Measurements from ENCODE around the gene PPM1N. TPM values are rescaled to one million over a fixed set of nuclear protein-coding genes. Genes with fewer than 3 reads are reported as not detected.

Gene PPM1N, protein sequence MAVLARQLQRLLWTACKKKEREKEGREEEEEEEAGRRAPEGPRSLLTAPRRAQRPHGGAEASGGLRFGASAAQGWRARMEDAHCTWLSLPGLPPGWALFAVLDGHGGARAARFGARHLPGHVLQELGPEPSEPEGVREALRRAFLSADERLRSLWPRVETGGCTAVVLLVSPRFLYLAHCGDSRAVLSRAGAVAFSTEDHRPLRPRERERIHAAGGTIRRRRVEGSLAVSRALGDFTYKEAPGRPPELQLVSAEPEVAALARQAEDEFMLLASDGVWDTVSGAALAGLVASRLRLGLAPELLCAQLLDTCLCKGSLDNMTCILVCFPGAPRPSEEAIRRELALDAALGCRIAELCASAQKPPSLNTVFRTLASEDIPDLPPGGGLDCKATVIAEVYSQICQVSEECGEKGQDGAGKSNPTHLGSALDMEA
- 1 to 10 TPM in 1 of 5 donors, under 1 TPM in 1, not detected in 3; 0.92 to 1.6 TPM for total RNA-seq
- polyA plus RNA-seq: 1 to 10 TPM; 1.9 to 5.2 (median 4.9) TPM
- long read RNA-seq, donor 1: 0 reads
- long read RNA-seq, donor 2, partial matches to known transcripts: 0 of 1 reads
- long read RNA-seq, donor 2, other reads (novel, unspliced or antisense): 0 of 1 reads
- long read RNA-seq, donor 3, partial matches to known transcripts: 0 of 1 reads
- long read RNA-seq, donor 3, other reads (novel, unspliced or antisense): 0 of 1 reads
- long read RNA-seq, donor 4, partial matches to known transcripts: 0 of 1 reads
- long read RNA-seq, donor 4, other reads (novel, unspliced or antisense): 0 of 1 reads
- long read RNA-seq, donor 5: 0 reads
- long read RNA-seq, donor 6, partial matches to known transcripts: 0 of 1 reads
- long read RNA-seq, donor 6, other reads (novel, unspliced or antisense): 0 of 1 reads
- long read RNA-seq, donor 7, partial matches to known transcripts: 0 of 1 reads
- long read RNA-seq, donor 7, other reads (novel, unspliced or antisense): 0 of 1 reads
- long read RNA-seq, donor 8: 0 reads
- long read RNA-seq, donor 9: 0 reads
- long read RNA-seq, donor 10: 0 reads

DNA sequence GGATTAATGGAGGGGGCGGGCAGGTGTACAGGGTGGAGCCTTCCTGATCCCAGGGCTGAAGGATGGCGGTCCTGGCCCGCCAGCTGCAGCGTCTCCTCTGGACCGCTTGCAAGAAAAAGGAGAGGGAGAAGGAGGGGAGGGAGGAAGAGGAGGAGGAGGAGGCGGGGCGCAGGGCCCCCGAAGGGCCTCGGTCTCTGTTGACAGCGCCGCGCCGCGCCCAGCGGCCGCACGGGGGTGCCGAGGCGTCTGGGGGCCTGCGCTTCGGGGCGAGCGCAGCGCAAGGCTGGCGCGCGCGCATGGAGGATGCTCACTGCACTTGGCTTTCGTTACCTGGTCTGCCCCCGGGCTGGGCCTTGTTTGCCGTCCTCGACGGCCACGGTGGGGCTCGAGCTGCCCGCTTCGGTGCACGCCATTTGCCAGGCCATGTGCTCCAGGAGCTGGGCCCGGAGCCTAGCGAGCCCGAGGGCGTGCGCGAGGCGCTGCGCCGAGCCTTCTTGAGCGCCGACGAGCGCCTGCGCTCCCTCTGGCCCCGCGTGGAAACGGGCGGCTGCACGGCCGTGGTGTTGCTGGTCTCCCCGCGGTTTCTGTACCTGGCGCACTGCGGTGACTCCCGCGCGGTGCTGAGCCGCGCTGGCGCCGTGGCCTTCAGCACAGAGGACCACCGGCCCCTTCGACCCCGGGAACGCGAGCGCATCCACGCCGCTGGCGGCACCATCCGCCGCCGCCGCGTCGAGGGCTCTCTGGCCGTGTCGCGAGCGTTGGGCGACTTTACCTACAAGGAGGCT is at the start of gene PPM1N:
Gene PPM1N (plus strand): TSS at position 33 of the 785 bp plus-strand sequence. CDS start 30 bp downstream, at position 63.
- peaks cover 31 to 49% (median 41%) of the 10 kb centered on the region in 4 donors for H3K4me1 ChIP-seq
- peak in 1 of 2 donors; percentile 72 for DNase-seq
- 2 to 8% (median 3%) methylated on average over 64 to 89 of the region's 89 CpGs for WGBS, 5 donors
- intact Hi-C loops (cut with DNase I; ENCODE audit: low total_unique reads): no loop called here
- peaks cover 0 to 60% (median 6%) of the 10 kb centered on the region in 3 donors for H3K27me3 ChIP-seq
- no peak for TF ChIP-seq POLR2A (IDR thresholded peaks at IDR 0.05)
- TF ChIP-seq POLR2AphosphoS5 (IDR thresholded peaks at IDR 0.05): no peak
- TF ChIP-seq EP300 (IDR thresholded peaks at IDR 0.05): no peak
- TF ChIP-seq, protein P1, sequence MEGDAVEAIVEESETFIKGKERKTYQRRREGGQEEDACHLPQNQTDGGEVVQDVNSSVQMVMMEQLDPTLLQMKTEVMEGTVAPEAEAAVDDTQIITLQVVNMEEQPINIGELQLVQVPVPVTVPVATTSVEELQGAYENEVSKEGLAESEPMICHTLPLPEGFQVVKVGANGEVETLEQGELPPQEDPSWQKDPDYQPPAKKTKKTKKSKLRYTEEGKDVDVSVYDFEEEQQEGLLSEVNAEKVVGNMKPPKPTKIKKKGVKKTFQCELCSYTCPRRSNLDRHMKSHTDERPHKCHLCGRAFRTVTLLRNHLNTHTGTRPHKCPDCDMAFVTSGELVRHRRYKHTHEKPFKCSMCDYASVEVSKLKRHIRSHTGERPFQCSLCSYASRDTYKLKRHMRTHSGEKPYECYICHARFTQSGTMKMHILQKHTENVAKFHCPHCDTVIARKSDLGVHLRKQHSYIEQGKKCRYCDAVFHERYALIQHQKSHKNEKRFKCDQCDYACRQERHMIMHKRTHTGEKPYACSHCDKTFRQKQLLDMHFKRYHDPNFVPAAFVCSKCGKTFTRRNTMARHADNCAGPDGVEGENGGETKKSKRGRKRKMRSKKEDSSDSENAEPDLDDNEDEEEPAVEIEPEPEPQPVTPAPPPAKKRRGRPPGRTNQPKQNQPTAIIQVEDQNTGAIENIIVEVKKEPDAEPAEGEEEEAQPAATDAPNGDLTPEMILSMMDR (IDR thresholded peaks at IDR 0.05): no peak
- no peaks in the 10 kb centered on the region for H3K36me3 ChIP-seq
- H3K27ac ChIP-seq: peak within 1 kb of the TSS in 1 of 5 donors; percentile 66
- H3K4me3 ChIP-seq: peak within 1 kb of the TSS; percentile 63 to 75 (median 68)
- H3K9me3 ChIP-seq: no peaks in the 10 kb centered on the region

DNA sequence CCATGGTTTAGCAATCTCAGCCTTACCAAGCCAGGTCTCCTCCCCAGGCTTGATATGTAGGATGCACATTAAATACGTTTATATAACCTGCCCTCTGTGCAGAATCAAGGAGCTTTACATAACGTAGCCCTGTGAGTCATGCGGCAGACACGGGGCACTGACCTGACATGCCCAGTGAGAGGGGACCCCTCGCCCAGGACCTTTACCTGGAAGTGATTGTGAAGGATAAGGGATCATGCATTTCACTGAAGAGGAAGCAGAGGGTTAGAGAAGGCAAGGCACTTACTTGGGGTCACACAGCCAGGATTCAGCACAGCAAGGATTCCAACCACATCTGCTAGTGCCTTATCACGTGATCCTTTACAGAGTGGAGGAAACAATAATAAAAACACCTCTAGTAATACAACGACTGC is 49.4 kb upstream of the PPM1N start:
- H3K36me3 ChIP-seq: no peaks in the 10 kb centered on the region
- peaks cover 26 to 45% (median 34%) of the 10 kb centered on the region in 4 donors for H3K4me1 ChIP-seq
- no peak overlapping the region for H3K4me3 ChIP-seq
- H3K27ac ChIP-seq: peak overlapping the region in 2 of 5 donors; percentile 85 to 92
- WGBS, 5 donors: 42 to 58% (median 48%) methylated on average over 7 of the region's 7 CpGs
- DNase-seq: peak in 1 of 2 donors; percentile 33
- intact Hi-C loops (cut with DNase I; ENCODE audit: low total_unique reads): no loop called here
- no peaks in the 10 kb centered on the region for H3K27me3 ChIP-seq
- TF ChIP-seq EP300 (IDR thresholded peaks at IDR 0.05) (no peak), POLR2A (IDR thresholded peaks at IDR 0.05) (no peak), POLR2AphosphoS5 (IDR thresholded peaks at IDR 0.05) (no peak)
- TF ChIP-seq, protein P1 (IDR thresholded peaks at IDR 0.05): no peak
- no peaks in the 10 kb centered on the region for H3K9me3 ChIP-seq

DNA sequence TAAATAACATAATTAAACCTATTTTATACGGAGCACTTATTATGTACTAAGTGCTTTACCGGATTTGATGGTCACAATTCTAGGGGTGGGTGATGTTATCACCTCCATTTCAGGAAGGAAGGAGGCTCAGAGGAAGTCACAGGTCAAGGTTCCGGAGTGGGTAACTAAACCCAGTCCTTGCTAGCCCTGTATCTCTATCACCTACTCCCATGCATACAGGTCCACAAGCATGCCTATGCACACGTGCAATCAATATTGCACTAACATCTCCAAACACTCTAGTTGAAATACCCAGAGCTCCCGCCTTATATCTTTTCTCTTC is 48.3 kb upstream of the PPM1N start:
- TF ChIP-seq POLR2A (IDR thresholded peaks at IDR 0.05) (no peak), EP300 (IDR thresholded peaks at IDR 0.05) (no peak), POLR2AphosphoS5 (IDR thresholded peaks at IDR 0.05) (no peak)
- TF ChIP-seq, protein P1 (IDR thresholded peaks at IDR 0.05): no peak
- DNase-seq: no peak
- no peaks in the 10 kb centered on the region for H3K9me3 ChIP-seq
- intact Hi-C loops (cut with DNase I; ENCODE audit: low total_unique reads): no loop called here
- 23 to 33% (median 29%) methylated on average over 5 of the region's 5 CpGs for WGBS, 5 donors
- H3K4me3 ChIP-seq: peak overlapping the region; percentile 43 to 66 (median 60)
- peak overlapping the region; percentile 71 to 92 (median 86) for H3K27ac ChIP-seq
- H3K27me3 ChIP-seq: no peaks in the 10 kb centered on the region
- H3K4me1 ChIP-seq: peaks cover 25 to 45% (median 32%) of the 10 kb centered on the region in 4 donors
- H3K36me3 ChIP-seq: no peaks in the 10 kb centered on the region

All from stomach (tissue), 19 donors.